Kidney tubule cell (primary cell): Measurements from ENCODE around the gene STX7.

Source experiments
- DNase-seq: peaks from one replicate; pipeline ENCODE4 v3.0.0-alpha.2; 2018; ENCODE audit warnings: low spot score

The STX7 gene

GRCh38 chr6:132476688-132477087 lies 36.2 kb downstream of the STX7 start:
- DNase-seq, result no peak

- DNase-seq, result no peak
These were observed 37.0 kb downstream of the STX7 start for GRCh38 chr6:132475925-132476324.

GRCh38 chr6:132471787-132472186 lies 41.1 kb downstream of the STX7 start:
- no peak for DNase-seq

GRCh38 chr6:132466952-132467351 lies 46.0 kb downstream of the STX7 start:
- peak; percentile 5 for DNase-seq

- DNase-seq, result no peak
These were observed 47.1 kb downstream of the STX7 start for GRCh38 chr6:132465530-132466485.

GRCh38 chr6:132464538-132465256 lies 48.2 kb downstream of the STX7 start:
- peak; percentile 82 for DNase-seq

GRCh38 chr6:132461958-132462357 lies 51.0 kb downstream of the STX7 start:
- no peak for DNase-seq

GRCh38 chr6:132459605-132459952 lies 53.3 kb downstream of the STX7 start:
- DNase-seq, result no peak

GRCh38 chr6:132458887-132459604 lies 53.9 kb downstream of the STX7 start:
- no peak for DNase-seq

- no peak for DNase-seq
These were observed 56.2 kb downstream of the STX7 start for GRCh38 chr6:132456700-132457143.

GRCh38 chr6:132446855-132447241 lies 66.1 kb downstream of the STX7 start:
- DNase-seq, result no peak

- DNase-seq, result no peak
These were observed 66.6 kb downstream of the STX7 start for GRCh38 chr6:132446141-132446854.

- DNase-seq, result peak; percentile 97
These were observed 67.5 kb downstream of the STX7 start for GRCh38 chr6:132445201-132445951.

- peak; percentile 35 for DNase-seq
These were observed 69.7 kb downstream of the STX7 start for GRCh38 chr6:132443206-132443605.

GRCh38 chr6:132430110-132430509 lies 82.8 kb downstream of the STX7 start:
- no peak for DNase-seq

GRCh38 chr6:132425176-132425575 lies 87.7 kb downstream of the STX7 start:
- DNase-seq, result no peak

GRCh38 chr6:132423839-132424238 lies 89.1 kb downstream of the STX7 start:
- DNase-seq, result no peak

GRCh38 chr6:132418235-132418965 lies 94.5 kb downstream of the STX7 start:
- no peak for DNase-seq

- DNase-seq, result no peak
These were observed 98.2 kb downstream of the STX7 start for GRCh38 chr6:132414761-132415160.

- no peak for DNase-seq
These were observed 98.6 kb downstream of the STX7 start for GRCh38 chr6:132414322-132414721.

GRCh38 chr6:132413499-132413802 lies 99.5 kb downstream of the STX7 start:
- DNase-seq, result no peak
